Measurements from ENCODE around the gene MRPL33. TPM values are rescaled to one million over a fixed set of nuclear protein-coding genes. Genes with fewer than 3 reads are reported as not detected.
A peak's percentile ranks its signal among the peaks of the same experiment; 100 is the strongest.

MRPL33 gene
- total and polyA plus RNA-seq, 2 of the 13 experiments (the other 11 are each of a cell fraction or from before 2014, with no cell fraction given): 69.7 to 218 TPM

- TF ChIP-seq PRDM15 (CRISPR knock-in tag; IDR thresholded peaks at IDR 0.05) (no peak), GRHL1 (CRISPR knock-in tag; conservative IDR thresholded peaks at IDR 0.05) (no peak), RAD21 (CRISPR knock-in tag; IDR thresholded peaks at IDR 0.05) (peak; percentile 78), TCF7 (IDR thresholded peaks at IDR 0.05; ENCODE audit: low read depth) (no peak), TBX2 (CRISPR knock-in tag; IDR thresholded peaks at IDR 0.05; ENCODE audit: borderline replicate concordance) (0 out of 2 replicates have a peak, but pooled peaks have one; percentile 26), XRCC5 (optimal IDR thresholded peaks at IDR 0.05; ENCODE audit: low read length) (peak; percentile 40), CTCF (CRISPR knock-in tag; IDR thresholded peaks at IDR 0.05) (peak; percentile 73), HHEX (CRISPR knock-in tag; IDR thresholded peaks at IDR 0.05) (no peak), TEAD3 (CRISPR knock-in tag; optimal IDR thresholded peaks at IDR 0.05; ENCODE audit: borderline replicate concordance) (peak; percentile 46), RXRB (CRISPR knock-in tag; IDR thresholded peaks at IDR 0.05; ENCODE audit: borderline replicate concordance) (0 out of 2 replicates have a peak, but pooled peaks have one; percentile 13), GABPA (IDR thresholded peaks at IDR 0.05; ENCODE audit: low read depth, low read length) (no peak), GABPA (CRISPR knock-in tag; IDR thresholded peaks at IDR 0.05; ENCODE audit: low read depth) (peak; percentile 14; the same call in 1 of the 2 replicates), ZNF770 (CRISPR knock-in tag; IDR thresholded peaks at IDR 0.05) (peak; percentile 21; the same call in 1 of the 2 replicates), ZNF414 (CRISPR knock-in tag; IDR thresholded peaks at IDR 0.05) (no peak), ZBTB46 (CRISPR knock-in tag; IDR thresholded peaks at IDR 0.05; ENCODE audit: borderline replicate concordance) (no peak)
Observed at GRCh38 chr2:27807476-27807875, 36.0 kb downstream of the MRPL33 start (continued).
